Thyroid gland (tissue), 4 donors: Measurements from ENCODE around the gene EME1. TPM values are rescaled to one million over a fixed set of nuclear protein-coding genes. Genes with fewer than 3 reads are reported as not detected.
A peak's percentile ranks its signal among the peaks of the same experiment; 100 is the strongest.
"Not testable (repeated sequence)": the region's sequence is repeated elsewhere in the genome, so short reads cannot be mapped to it uniquely, and the experiment has no call there.

Source experiments
- DNase-seq, 2 donors: peaks; one replicate each; pipeline ENCODE4 v3.0.0-alpha.2; 2019
- H3K27ac ChIP-seq, 3 donors: fragments of 200-600 bp; sonication (generic); 1 replicate in 2 of 3; 2 replicates in 1 of 3; pipeline ENCODE4 v1.5.1; 2016 to 2019; ENCODE audit warnings: mild to moderate bottlenecking in 1 of 3, moderate library complexity in 1 of 3
- H3K27me3 ChIP-seq: fragments of 200-600 bp; sonication (generic); one replicate; pipeline ENCODE4 v1.5.1; 2019
- H3K36me3 ChIP-seq, 2 donors: fragments of 200-600 bp; sonication (generic); one replicate each; pipeline ENCODE4 v1.5.1; 2016 to 2019
- H3K4me1 ChIP-seq, 2 donors: fragments of 200-600 bp; sonication (generic); one replicate each; pipeline ENCODE4 v1.5.1; 2017 to 2019
- H3K4me3 ChIP-seq, 3 donors: fragments of 200-600 bp; sonication (generic); replicated peaks in 1 of 3; 1 replicate in 2 of 3; 2 replicates in 1 of 3; pipeline ENCODE4 v1.5.1; 2016; ENCODE audit warnings: mild to moderate bottlenecking in 1 of 3
- H3K9me3 ChIP-seq: fragments of 200-600 bp; sonication (generic); one replicate; pipeline ENCODE4 v1.5.1; 2017
- POLR2A ChIP-seq, 2 donors: fragments of 450-650 bp; IDR thresholded peaks; one replicate each; pipeline ENCODE4 v1.6.1; 2017; ENCODE audit warnings: antibody characterized with exemption in 2 of 2, mild to moderate bottlenecking in 2 of 2, moderate library complexity in 1 of 2
- WGBS, 2 donors: methylation state at CpG; one replicate each; pipeline ENCODE4 v1.1.5; 2017; 5-methylcytosine and 5-hydroxymethylcytosine counted together
- intact Hi-C: fragments of 100-400 bp; cut with DNase I; formaldehyde crosslinking; loops from one replicate; pipeline ENCODE4 v1.15.1; 2023
- small RNA-seq: library from RNA; depleted of rRNA; stranded (forward); fragments of <200 nt; gene quantifications from one replicate; pipeline ENCODE3, GENCODE V24; 2016
- total RNA-seq, 4 donors: library from RNA; depleted of rRNA; stranded (reverse); fragments of >200 nt; gene quantifications; one replicate each; pipeline ENCODE4 v1.2.3, GENCODE V29; 2016
- TF ChIP-seq, protein P1 (sequence below), 6 experiments: fragments of 200-600 bp in 3 of 6; fragments of 450-650 bp in 3 of 6; sonication (generic) in 3 of 6; IDR thresholded peaks; one replicate each; pipeline ENCODE4 v1.5.1; 2016 to 2019; ENCODE audit warnings: antibody characterized with exemption in 6 of 6, mild to moderate bottlenecking in 2 of 6, inconsistent platforms in 1 of 6, moderate library complexity in 1 of 6

Gene EME1
- total RNA-seq, 4 donors from 2014 or later: 0.27 to 0.93 TPM; not detected in 2

DNA sequence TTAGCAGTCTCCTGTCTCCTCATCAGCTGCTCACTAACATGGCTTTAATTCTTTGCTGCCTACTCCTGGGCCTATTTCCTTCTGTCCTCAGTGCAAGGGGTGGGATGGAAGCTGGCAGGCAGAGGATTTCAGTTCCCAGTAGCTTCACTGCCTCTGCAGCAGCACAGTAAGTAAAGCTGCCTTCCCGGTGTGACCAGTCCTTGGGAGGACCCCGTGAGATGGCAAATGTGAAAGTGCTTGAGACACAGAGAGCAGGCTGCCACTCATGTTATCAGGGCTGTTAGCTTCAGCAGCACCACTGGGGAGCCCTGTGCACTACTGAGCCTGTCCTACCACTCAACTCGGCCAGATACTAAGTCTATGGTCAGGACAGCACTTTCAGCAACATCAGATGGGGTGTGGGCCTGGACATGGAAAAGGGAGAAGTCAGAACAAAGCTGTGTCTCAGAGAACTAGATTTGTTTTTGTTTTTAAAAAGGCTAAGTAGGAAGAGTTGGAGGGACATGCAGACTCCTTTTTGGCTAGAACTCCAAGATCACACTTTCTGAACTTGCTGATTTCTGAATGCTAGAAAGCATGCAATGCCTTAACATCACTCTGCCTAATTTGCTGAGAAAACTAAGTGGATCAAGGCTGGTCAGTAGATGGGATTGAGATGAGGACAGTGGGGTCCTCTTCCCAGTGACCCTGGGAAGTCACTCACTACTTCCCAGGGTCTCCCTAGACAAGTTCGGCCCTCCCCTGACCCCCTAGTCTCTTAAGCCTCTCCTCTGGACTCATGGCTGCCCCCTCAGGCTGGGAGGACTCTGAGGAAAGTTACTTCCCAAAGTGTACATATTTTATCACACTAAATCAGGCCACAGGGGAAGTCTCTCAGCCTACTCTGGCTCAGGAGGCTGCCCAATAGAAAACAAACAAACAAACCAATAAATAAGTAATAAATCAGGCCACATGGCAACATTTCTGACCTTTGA, 54.1 kb downstream of the EME1 start:
- no peaks in the 10 kb centered on the region for H3K36me3 ChIP-seq
- intact Hi-C loops: no loop called here
- no peaks in the 10 kb centered on the region for H3K9me3 ChIP-seq
- H3K4me3 ChIP-seq: peak overlapping the region; percentile 19 to 56 (median 54)
- peak; percentile 77 to 80 for DNase-seq
- H3K27ac ChIP-seq: peak overlapping the region; percentile 87 to 92 (median 88)
- 11 to 23% methylated on average over 2 to 4 of the region's 4 CpGs for WGBS, 2 donors
- no peaks in the 10 kb centered on the region for H3K27me3 ChIP-seq
- TF ChIP-seq, protein P1, sequence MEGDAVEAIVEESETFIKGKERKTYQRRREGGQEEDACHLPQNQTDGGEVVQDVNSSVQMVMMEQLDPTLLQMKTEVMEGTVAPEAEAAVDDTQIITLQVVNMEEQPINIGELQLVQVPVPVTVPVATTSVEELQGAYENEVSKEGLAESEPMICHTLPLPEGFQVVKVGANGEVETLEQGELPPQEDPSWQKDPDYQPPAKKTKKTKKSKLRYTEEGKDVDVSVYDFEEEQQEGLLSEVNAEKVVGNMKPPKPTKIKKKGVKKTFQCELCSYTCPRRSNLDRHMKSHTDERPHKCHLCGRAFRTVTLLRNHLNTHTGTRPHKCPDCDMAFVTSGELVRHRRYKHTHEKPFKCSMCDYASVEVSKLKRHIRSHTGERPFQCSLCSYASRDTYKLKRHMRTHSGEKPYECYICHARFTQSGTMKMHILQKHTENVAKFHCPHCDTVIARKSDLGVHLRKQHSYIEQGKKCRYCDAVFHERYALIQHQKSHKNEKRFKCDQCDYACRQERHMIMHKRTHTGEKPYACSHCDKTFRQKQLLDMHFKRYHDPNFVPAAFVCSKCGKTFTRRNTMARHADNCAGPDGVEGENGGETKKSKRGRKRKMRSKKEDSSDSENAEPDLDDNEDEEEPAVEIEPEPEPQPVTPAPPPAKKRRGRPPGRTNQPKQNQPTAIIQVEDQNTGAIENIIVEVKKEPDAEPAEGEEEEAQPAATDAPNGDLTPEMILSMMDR (IDR thresholded peaks at IDR 0.05): peak in 2 of 6 experiments; percentile 7 to 18
- TF ChIP-seq POLR2A (IDR thresholded peaks at IDR 0.05): peak in 1 of 2 donors; percentile 33
- H3K4me1 ChIP-seq: peaks cover 68 to 78% of the 10 kb centered on the region in 2 donors

DNA sequence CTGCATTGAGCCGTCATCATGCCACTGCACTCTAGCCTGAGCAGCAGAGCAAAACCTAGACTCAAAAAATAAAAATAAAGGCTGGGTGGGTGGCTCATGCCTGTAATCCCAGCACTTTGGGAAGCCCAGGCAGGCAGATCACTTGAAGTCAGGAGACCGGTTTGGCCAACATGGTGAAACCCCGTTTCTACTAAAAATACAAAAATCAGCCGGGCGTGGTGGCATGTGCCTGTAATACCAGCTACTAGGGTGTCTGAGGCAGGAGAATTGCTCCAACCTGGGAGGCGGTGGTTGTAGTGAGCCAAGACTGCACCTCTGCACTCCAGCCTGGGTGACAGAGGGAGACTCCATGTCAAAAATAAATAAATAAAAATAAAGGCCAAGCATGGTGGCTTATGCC, 55.1 kb downstream of the EME1 start:
- H3K4me3 ChIP-seq, H3K27me3 ChIP-seq, H3K9me3 ChIP-seq, intact Hi-C loops, H3K36me3 ChIP-seq: not testable (repeated sequence)
- Histone ChIP-seq H3K4me1 (peaks cover 75 to 83% of the 10 kb centered on the region in 2 donors), H3K27ac (peak overlapping the region; percentile 76 to 92 (median 88))
- WGBS, 2 donors: 39 to 45% methylated on average over 6 of the region's 6 CpGs
- peak; percentile 90 to 92 for DNase-seq
- peak in 1 of 2 donors; percentile 33 for TF ChIP-seq POLR2A (IDR thresholded peaks at IDR 0.05)

DNA sequence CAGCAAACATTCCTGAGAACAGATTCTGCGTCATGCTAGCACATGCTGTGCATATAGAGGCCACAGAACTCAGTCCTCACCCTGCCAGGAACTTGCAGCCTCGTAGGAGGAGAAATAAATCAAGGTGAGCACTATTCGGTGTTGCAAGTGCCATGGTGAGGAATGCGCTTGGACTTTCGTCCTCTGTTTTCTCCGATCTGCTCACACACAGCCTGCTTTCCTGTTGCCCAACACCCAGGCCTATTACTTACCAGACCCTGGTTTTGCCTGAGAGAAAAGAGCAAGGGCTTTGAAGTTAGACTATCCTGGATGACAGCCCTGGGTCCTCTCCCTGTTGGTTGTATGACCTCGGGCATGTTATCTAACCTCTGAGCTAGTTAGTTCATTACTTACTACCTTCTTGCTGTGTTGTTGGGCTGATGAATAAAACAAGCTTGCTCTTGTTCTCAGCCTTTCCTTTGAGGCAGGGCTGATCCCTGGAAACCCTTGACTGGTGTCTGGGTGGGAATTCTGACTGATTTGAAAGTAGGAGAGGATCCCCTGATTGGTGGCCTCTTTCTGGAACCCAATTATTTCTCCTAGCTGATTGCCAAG, 55.9 kb downstream of the EME1 start:
- H3K36me3 ChIP-seq: no peaks in the 10 kb centered on the region
- intact Hi-C loops: no loop called here
- no peaks in the 10 kb centered on the region for H3K27me3 ChIP-seq
- no peak overlapping the region for H3K4me3 ChIP-seq
- peak overlapping the region; percentile 76 to 92 (median 88) for H3K27ac ChIP-seq
- DNase-seq: peak; percentile 18 to 20
- 57 to 72% methylated on average over 7 of the region's 7 CpGs for WGBS, 2 donors
- H3K4me1 ChIP-seq: peaks cover 71 to 77% of the 10 kb centered on the region in 2 donors
- H3K9me3 ChIP-seq: no peaks in the 10 kb centered on the region
- TF ChIP-seq, protein P1 (IDR thresholded peaks at IDR 0.05): no peak
- no peak for TF ChIP-seq POLR2A (IDR thresholded peaks at IDR 0.05)

DNA sequence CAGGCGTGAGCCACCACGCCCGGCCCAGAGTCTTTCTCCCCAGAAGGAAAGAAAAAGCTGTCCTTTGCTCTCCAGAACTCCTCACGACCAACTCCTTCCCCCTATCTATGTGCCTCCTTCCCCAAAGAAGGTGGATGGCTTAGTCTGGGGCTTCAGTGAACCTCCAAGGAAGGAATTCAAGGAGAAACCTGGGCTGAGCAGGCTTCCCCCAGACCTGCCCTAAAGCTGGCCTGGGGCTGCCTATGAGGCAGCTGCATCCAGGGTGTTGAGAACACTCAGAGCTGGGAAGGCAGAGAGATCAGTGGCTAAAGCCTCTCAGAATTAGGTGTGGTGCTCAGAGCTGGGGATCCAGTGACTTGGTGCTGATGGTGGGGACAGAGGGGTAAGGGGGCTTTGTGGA, 56.8 kb downstream of the EME1 start:
- H3K27me3 ChIP-seq: no peaks in the 10 kb centered on the region
- 87 to 97% methylated on average over 4 of the region's 4 CpGs for WGBS, 2 donors

More for the DNA sequence above, 56.8 kb downstream of the EME1 start:
- peaks cover 62 to 68% of the 10 kb centered on the region in 2 donors for H3K4me1 ChIP-seq
- intact Hi-C loops: no loop called here
- peak overlapping the region; percentile 76 to 92 (median 88) for H3K27ac ChIP-seq
- H3K36me3 ChIP-seq: no peaks in the 10 kb centered on the region
- no peak for TF ChIP-seq POLR2A (IDR thresholded peaks at IDR 0.05)
- TF ChIP-seq, protein P1 (IDR thresholded peaks at IDR 0.05): no peak
- no peak overlapping the region for H3K4me3 ChIP-seq
- DNase-seq: no peak
- H3K9me3 ChIP-seq: no peaks in the 10 kb centered on the region

Small RNA genes within 50 kb of the gene (small RNA-seq; reads per million reads assigned to genes)
- gene RF00019: not detected

Other genes starting within 250 kb of the EME1 start
- under 1 TPM; 0.24 to 0.81 (median 0.58) TPM for gene SAMD14, start 243.1 kb upstream of the EME1 start, total RNA-seq
- gene PPP1R9B, start 222.6 kb upstream of the EME1 start, total RNA-seq: 10 to 100 TPM; 28.6 to 37.2 (median 31.9) TPM
- 1 to 10 TPM in 1 of 4 donors, not detected in 3; 2.0 TPM for gene SGCA, start 207.2 kb upstream of the EME1 start, total RNA-seq
- gene COL1A1, start 171.6 kb upstream of the EME1 start, total RNA-seq: 10 to 100 TPM; 12.2 to 57.3 (median 18.5) TPM
- not detected for gene TMEM92, start 98.8 kb upstream of the EME1 start, total RNA-seq
- 10 to 100 TPM; 22.4 to 33.4 (median 28.8) TPM for gene XYLT2, start 27.1 kb upstream of the EME1 start, total RNA-seq
- gene MRPL27, start within 50 bp of the EME1 start, total RNA-seq: 100 to 1,000 TPM in 1 of 4 donors, 10 to 100 TPM in 3; 44.6 to 115 (median 80.8) TPM
- 10 to 100 TPM; 57.4 to 91.0 (median 77.5) TPM for gene LRRC59, start 24.3 kb downstream of the EME1 start, total RNA-seq
- 100 to 1,000 TPM in 3 of 4 donors, 10 to 100 TPM in 1; 97.3 to 193 (median 143) TPM for gene ACSF2, start 53.0 kb downstream of the EME1 start, total RNA-seq
- gene CHAD, start 95.7 kb downstream of the EME1 start, total RNA-seq: under 1 TPM in 1 of 4 donors, not detected in 3; 0.67 TPM
- 10 to 100 TPM; 30.2 to 50.1 (median 34.7) TPM for gene RSAD1, start 105.6 kb downstream of the EME1 start, total RNA-seq
- gene MYCBPAP, start 135.2 kb downstream of the EME1 start, total RNA-seq: 1 to 10 TPM in 3 of 4 donors, under 1 TPM in 1; 0.78 to 3.2 (median 1.6) TPM
- 10 to 100 TPM in 1 of 4 donors, 1 to 10 TPM in 1, under 1 TPM in 1, not detected in 1; 0.63 to 31.6 (median 3.5) TPM for gene EPN3, start 159.5 kb downstream of the EME1 start, total RNA-seq
- gene SPATA20, start 173.9 kb downstream of the EME1 start, total RNA-seq: 100 to 1,000 TPM in 3 of 4 donors, 10 to 100 TPM in 1; 94.9 to 177 (median 125) TPM
- 1 to 10 TPM in 1 of 4 donors, under 1 TPM in 3; 0.13 to 3.3 (median 0.52) TPM for gene CACNA1G, start 187.5 kb downstream of the EME1 start, total RNA-seq